ENCODE data around the gene HYLS1.

HYLS1 gene

GRCh38 chr11:125923012-125923579, 35.6 kb downstream of the HYLS1 start:
- Histone ChIP-seq H3K27ac (no peak overlapping the region), H3K27me3 (peaks cover 0 to 19% of the 10 kb centered on the region in 2 donors), H3K4me3 (no peak overlapping the region), H3K4me1 (no peaks in the 10 kb centered on the region), H3K36me3 (no peaks in the 10 kb centered on the region), H3K9me3 (no peaks in the 10 kb centered on the region)
- peak in 1 of 2 donors; percentile 59 for DNase-seq
- TF ChIP-seq CTCF (IDR thresholded peaks at IDR 0.05): peak; percentile 78 to 80
- intact Hi-C loops (cut with DNase I; ENCODE audit: low total_unique reads): loop anchor here (5.0 kb wide), 1 partner anchor 269 kb away; no protein-coding TSS in a partner anchor

GRCh38 chr11:125923633-125924032, 36.2 kb downstream of the HYLS1 start:
- intact Hi-C loops (cut with DNase I; ENCODE audit: low total_unique reads): loop anchor here (5.0 kb wide), 1 partner anchor 269 kb away; no protein-coding TSS in a partner anchor
- H3K27ac ChIP-seq: no peak overlapping the region
- H3K36me3 ChIP-seq: no peaks in the 10 kb centered on the region
- H3K4me3 ChIP-seq: no peak overlapping the region
- DNase-seq: no peak
- TF ChIP-seq CTCF (IDR thresholded peaks at IDR 0.05): no peak
- no peaks in the 10 kb centered on the region for H3K9me3 ChIP-seq
- H3K4me1 ChIP-seq: no peaks in the 10 kb centered on the region
- H3K27me3 ChIP-seq: peaks cover 0 to 14% of the 10 kb centered on the region in 2 donors

GRCh38 chr11:125924384-125925007, 37.0 kb downstream of the HYLS1 start:
- Histone ChIP-seq H3K4me3 (no peak overlapping the region), H3K36me3 (no peaks in the 10 kb centered on the region), H3K27ac (no peak overlapping the region), H3K27me3 (peaks cover 0 to 9% of the 10 kb centered on the region in 2 donors), H3K4me1 (no peaks in the 10 kb centered on the region), H3K9me3 (no peaks in the 10 kb centered on the region)
- no peak for TF ChIP-seq CTCF (IDR thresholded peaks at IDR 0.05)
- intact Hi-C loops (cut with DNase I; ENCODE audit: low total_unique reads): loop anchor here (5.0 kb wide), 1 partner anchor 268 kb away; no protein-coding TSS in a partner anchor
- DNase-seq: no peak

- Histone ChIP-seq H3K9me3 (no peaks in the 10 kb centered on the region), H3K4me1 (no peaks in the 10 kb centered on the region), H3K27ac (no peak overlapping the region), H3K36me3 (no peaks in the 10 kb centered on the region), H3K27me3 (peaks cover 0 to 11% of the 10 kb centered on the region in 2 donors), H3K4me3 (no peak overlapping the region)
- intact Hi-C loops (cut with DNase I; ENCODE audit: low total_unique reads): no loop called here
- no peak for DNase-seq
- no peak for TF ChIP-seq CTCF (IDR thresholded peaks at IDR 0.05)
These were observed 37.8 kb downstream of the HYLS1 start for GRCh38 chr11:125925247-125925740.

- Histone ChIP-seq H3K27me3 (peaks cover 0 to 13% of the 10 kb centered on the region in 2 donors), H3K4me1 (no peaks in the 10 kb centered on the region), H3K4me3 (no peak overlapping the region), H3K9me3 (no peaks in the 10 kb centered on the region), H3K36me3 (no peaks in the 10 kb centered on the region), H3K27ac (no peak overlapping the region)
- intact Hi-C loops (cut with DNase I; ENCODE audit: low total_unique reads): no loop called here
- DNase-seq: no peak
- no peak for TF ChIP-seq CTCF (IDR thresholded peaks at IDR 0.05)
These were observed 38.3 kb downstream of the HYLS1 start for GRCh38 chr11:125925804-125926203.
